ENCODE data around the gene TTLL12.

The TTLL12 gene

DNA sequence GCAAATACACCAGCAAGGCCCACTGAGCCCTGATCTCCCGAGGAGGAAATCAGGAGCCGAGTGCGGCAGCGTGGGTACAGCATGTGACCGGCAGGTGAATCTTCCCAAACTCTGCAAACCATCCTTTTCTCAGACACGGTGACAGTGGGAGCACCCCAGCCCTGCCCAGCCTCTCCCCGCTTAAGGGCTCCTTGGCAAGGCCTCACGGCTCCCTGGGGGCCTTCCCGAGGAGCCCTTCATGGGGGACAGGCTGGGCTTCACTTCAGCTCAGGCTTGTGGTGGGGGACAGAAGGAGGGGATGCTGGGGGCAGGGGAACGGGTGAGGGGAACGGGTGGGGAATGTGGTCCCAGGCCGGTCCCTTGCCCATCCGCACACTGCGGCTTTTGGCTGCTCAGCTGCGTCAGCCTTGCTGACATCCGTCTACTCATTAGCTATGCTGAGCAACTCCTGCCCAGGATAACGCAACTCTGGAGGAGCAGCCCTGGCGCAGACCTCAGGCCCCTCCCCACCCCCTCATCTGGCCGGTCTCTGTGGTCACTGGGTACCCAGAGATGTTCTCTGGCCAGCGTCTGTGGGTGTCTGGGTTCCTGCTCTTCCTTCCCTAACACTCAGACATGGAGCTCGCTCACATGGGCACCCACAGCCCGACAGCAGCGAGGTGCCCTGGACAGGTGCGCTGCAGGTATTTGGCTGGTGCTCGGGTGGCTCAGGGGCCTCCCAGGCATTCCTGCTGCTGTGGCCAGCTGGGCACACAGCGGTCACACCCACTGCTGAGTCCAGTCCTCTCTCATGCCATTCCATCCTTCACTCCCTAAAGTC, 22.0 kb upstream of the TTLL12 start:
- H3K4me3 ChIP-seq (ENCODE audit: low read length) = no peak overlapping the region
- TF ChIP-seq ZNF274 (IDR thresholded peaks at IDR 0.05; ENCODE audit: low read depth, low read length) = no peak

- no peak overlapping the region for H3K4me3 ChIP-seq (ENCODE audit: low read length)
- no peak for TF ChIP-seq ZNF274 (IDR thresholded peaks at IDR 0.05; ENCODE audit: low read depth, low read length)
Measured at GRCh38 chr22:43207849-43208702, 21.1 kb upstream of the TTLL12 start.

GRCh38 chr22:43207386-43207785, 20.5 kb upstream of the TTLL12 start:
- no peak for TF ChIP-seq ZNF274 (IDR thresholded peaks at IDR 0.05; ENCODE audit: low read depth, low read length)
- no peak overlapping the region for H3K4me3 ChIP-seq (ENCODE audit: low read length)

GRCh38 chr22:43206509-43207161, 19.7 kb upstream of the TTLL12 start:
- H3K4me3 ChIP-seq (ENCODE audit: low read length) = no peak overlapping the region
- no peak for TF ChIP-seq ZNF274 (IDR thresholded peaks at IDR 0.05; ENCODE audit: low read depth, low read length)

DNA sequence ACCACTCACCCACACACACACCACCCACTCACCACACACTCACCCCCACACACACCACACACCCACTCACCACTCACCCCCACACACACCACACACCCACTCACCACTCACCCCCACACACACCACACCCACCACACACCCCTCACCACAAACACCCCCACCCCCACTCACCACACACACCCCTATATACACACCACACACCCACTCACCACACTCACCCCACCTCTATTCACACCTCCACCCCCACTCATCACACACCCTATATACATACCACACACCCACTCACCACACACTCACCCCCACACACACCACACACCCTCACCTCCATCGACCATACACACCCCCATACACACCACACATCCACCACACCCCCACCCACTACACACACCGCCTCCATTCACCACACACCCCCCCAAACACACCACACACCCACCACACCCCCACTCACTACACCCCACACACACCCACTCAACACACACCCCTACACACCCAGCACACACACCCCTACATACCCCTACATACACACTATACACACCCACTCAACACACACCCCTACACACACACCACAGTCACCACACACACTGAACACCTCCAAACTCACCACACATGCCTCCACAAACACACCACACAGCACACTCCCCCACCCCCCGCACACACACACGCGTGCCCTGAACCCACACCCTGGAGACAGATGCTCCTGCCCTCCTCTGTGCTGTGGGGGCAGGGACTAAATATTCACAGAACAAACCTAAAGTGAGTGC, 19.0 kb upstream of the TTLL12 start:
- H3K4me3 ChIP-seq (ENCODE audit: low read length) = no peak overlapping the region
- no peak for TF ChIP-seq ZNF274 (IDR thresholded peaks at IDR 0.05; ENCODE audit: low read depth, low read length)

DNA sequence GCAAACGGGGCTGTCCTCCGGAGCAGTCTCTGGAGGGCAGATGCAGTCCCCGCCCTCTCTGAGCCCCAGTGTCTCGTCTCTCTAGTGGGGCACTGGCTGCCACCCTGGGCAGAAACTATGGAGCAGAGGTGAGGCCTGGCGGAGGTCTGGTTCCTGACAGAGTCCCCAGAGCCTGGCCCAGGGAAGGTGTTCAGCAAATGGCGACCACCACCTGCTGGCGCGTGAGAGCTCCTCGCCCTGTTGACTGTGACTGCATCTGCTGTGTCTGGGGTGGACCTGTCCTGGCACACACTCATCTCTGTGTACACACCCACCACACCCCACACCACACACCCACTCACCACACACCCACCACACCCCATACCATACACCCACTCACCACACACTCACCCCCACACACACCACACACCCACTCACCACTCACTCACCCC, 18.3 kb upstream of the TTLL12 start:
- no peak for TF ChIP-seq ZNF274 (IDR thresholded peaks at IDR 0.05; ENCODE audit: low read depth, low read length)

DNA sequence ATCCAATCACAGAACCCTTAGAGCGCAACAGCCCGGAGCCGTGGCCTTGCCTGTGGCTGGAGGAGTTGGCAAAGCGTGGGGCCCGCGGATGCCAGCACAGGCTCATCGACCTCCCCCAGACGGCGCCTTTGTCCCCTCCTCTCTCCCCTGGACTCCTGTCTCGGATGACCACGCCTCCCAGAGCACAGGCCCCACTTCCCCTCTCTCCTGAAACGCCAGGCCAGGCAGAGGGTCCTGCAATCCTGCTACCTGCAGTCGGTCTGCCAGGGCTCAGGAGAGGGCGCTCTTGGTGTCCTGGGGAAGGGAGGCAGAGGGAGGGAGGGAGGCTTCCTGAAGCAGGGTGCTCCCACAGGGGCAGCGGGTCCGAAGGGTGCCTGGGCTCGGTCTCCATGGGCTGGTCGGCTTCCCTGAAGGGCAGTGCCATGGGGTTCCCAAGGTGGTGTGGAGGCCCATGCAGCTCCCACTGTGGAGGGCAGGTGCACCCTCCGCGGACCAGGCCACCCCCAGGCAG, 16.6 kb upstream of the TTLL12 start:
- no peak for TF ChIP-seq ZNF274 (IDR thresholded peaks at IDR 0.05; ENCODE audit: low read depth, low read length)
- no peak overlapping the region for H3K4me3 ChIP-seq (ENCODE audit: low read length)

More for the DNA sequence above, 18.3 kb upstream of the TTLL12 start:
- no peak overlapping the region for H3K4me3 ChIP-seq (ENCODE audit: low read length)

- no peak for TF ChIP-seq ZNF274 (IDR thresholded peaks at IDR 0.05; ENCODE audit: low read depth, low read length)
- H3K4me3 ChIP-seq (ENCODE audit: low read length) = no peak overlapping the region
Measured at GRCh38 chr22:43202756-43203410, 15.9 kb upstream of the TTLL12 start.

GRCh38 chr22:43202326-43202725, 15.4 kb upstream of the TTLL12 start:
- no peak for TF ChIP-seq ZNF274 (IDR thresholded peaks at IDR 0.05; ENCODE audit: low read depth, low read length)

GRCh38 chr22:43201486-43202219, 14.7 kb upstream of the TTLL12 start:
- no peak overlapping the region for H3K4me3 ChIP-seq (ENCODE audit: low read length)
- TF ChIP-seq ZNF274 (IDR thresholded peaks at IDR 0.05; ENCODE audit: low read depth, low read length) = no peak

More at GRCh38 chr22:43202326-43202725, 15.4 kb upstream of the TTLL12 start:
- H3K4me3 ChIP-seq (ENCODE audit: low read length) = no peak overlapping the region

DNA sequence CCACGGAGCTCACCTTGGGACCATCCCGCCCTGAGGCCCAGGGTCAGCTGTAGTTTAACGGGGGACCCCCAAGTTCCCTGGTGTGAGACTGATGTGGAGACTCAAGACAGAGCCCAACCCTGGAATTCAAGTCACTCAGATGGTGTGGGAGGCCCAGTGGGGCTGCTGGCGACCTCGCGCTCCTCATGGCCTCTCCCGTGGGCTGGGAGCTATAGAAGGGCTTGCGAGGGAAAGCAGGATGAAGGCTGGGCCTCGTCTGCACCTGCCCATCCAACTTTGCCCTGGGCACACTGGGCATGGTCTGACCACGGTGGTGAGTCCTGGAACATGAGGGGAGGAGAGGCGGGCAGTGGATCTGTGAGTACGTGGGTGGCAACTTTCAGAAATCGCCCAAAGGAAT, 13.6 kb upstream of the TTLL12 start:
- TF ChIP-seq ZNF274 (IDR thresholded peaks at IDR 0.05; ENCODE audit: low read depth, low read length) = no peak
- no peak overlapping the region for H3K4me3 ChIP-seq (ENCODE audit: low read length)

- no peak for TF ChIP-seq ZNF274 (IDR thresholded peaks at IDR 0.05; ENCODE audit: low read depth, low read length)
- no peak overlapping the region for H3K4me3 ChIP-seq (ENCODE audit: low read length)
Measured at GRCh38 chr22:43200031-43200430, 13.1 kb upstream of the TTLL12 start.

All from GM08714 (cell line).